ENCODE data around the gene HOXC10. TPM values are rescaled to one million over a fixed set of nuclear protein-coding genes. Genes with fewer than 3 reads are reported as not detected.

HOXC10 gene
- total and polyA plus RNA-seq, 3 experiments from 2014 or later = not detected

- Mint-ChIP-seq H3K4me1 (peaks cover 27 to 42% (median 29%) of the 10 kb centered on the region in 3 donors), H3K36me3 (peaks cover 0 to 2% (median 0%) of the 10 kb centered on the region in 3 donors), H3K27ac (peak overlapping the region in 2 of 8 donors; percentile 24 to 43), H3K9me3 (peaks cover 0 to 12% (median 4%) of the 10 kb centered on the region in 5 donors), H3K4me3 (peak overlapping the region in 4 of 7 donors; percentile 4 to 86 (median 42)), H3K27me3 (peaks cover 81 to 87% of the 10 kb centered on the region in 2 donors)
- Histone ChIP-seq H3K27me3 (ENCODE audit: insufficient read depth, low read length, poor library complexity, severe bottlenecking) (peaks cover 89% of the 10 kb centered on the region), H3K27ac (ENCODE audit: low read depth, low read length) (no peak overlapping the region), H3K9me3 (ENCODE audit: low read length) (no peaks in the 10 kb centered on the region), H3K4me1 (ENCODE audit: insufficient read depth, low read length) (peaks cover 13% of the 10 kb centered on the region), H3K36me3 (ENCODE audit: insufficient read depth, low read length) (no peaks in the 10 kb centered on the region), H3K4me3 (ENCODE audit: low read length) (no peak overlapping the region)
- POLR2A ChIA-PET = no interaction called here
- no peak for DNase-seq
- CTCF ChIA-PET = no interaction called here
These were observed 27.9 kb upstream of the HOXC10 start for GRCh38 chr12:53956914-53957536.

DNA sequence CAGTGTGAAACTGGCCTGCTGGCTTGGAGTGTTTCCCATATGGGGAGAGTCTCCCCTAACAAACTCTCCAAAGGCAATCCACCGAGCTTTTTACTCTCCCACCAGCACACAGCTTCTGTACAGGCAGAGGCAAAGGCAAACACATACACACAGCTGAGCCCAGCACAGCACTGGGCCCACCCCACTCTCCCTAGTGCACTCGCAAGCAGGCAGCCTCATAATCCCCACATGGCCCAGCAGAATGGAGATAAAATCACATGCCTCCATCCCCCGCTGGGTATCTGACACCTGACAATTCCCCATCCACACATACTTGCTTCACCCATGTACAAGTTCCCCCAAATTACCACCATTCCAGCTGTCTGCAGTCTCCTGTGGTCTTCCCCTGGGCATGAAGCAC lies 26.8 kb upstream of the HOXC10 start:
- Histone ChIP-seq H3K9me3 (ENCODE audit: low read length) (no peaks in the 10 kb centered on the region), H3K27ac (ENCODE audit: low read depth, low read length) (no peak overlapping the region), H3K36me3 (ENCODE audit: insufficient read depth, low read length) (no peaks in the 10 kb centered on the region), H3K27me3 (ENCODE audit: insufficient read depth, low read length, poor library complexity, severe bottlenecking) (peaks cover 89% of the 10 kb centered on the region), H3K4me1 (ENCODE audit: insufficient read depth, low read length) (peaks cover 13% of the 10 kb centered on the region), H3K4me3 (ENCODE audit: low read length) (no peak overlapping the region)
- CTCF ChIA-PET = no interaction called here
- Mint-ChIP-seq H3K9me3 (peaks cover 0 to 11% (median 4%) of the 10 kb centered on the region in 5 donors), H3K4me1 (peaks cover 27 to 41% (median 29%) of the 10 kb centered on the region in 3 donors), H3K36me3 (peaks cover 0 to 2% (median 0%) of the 10 kb centered on the region in 3 donors), H3K4me3 (peak overlapping the region in 1 of 7 donors; percentile 45), H3K27me3 (peaks cover 79 to 87% of the 10 kb centered on the region in 2 donors), H3K27ac (peak overlapping the region in 1 of 8 donors; percentile 40)
- POLR2A ChIA-PET = no interaction called here
- DNase-seq = no peak

- H3K27ac ChIP-seq (ENCODE audit: low read depth, low read length) = no peak overlapping the region
- no peaks in the 10 kb centered on the region for H3K36me3 ChIP-seq (ENCODE audit: insufficient read depth, low read length)
- CTCF ChIA-PET = no interaction called here
- H3K4me1 ChIP-seq (ENCODE audit: insufficient read depth, low read length) = peaks cover 14% of the 10 kb centered on the region
- no peak for DNase-seq
- peaks cover 79 to 87% of the 10 kb centered on the region in 2 donors for H3K27me3 Mint-ChIP-seq
- H3K9me3 Mint-ChIP-seq = peaks cover 0 to 4% (median 1%) of the 10 kb centered on the region in 5 donors
- POLR2A ChIA-PET = no interaction called here
- H3K4me3 ChIP-seq (ENCODE audit: low read length) = no peak overlapping the region
- H3K4me1 Mint-ChIP-seq = peaks cover 30 to 46% (median 37%) of the 10 kb centered on the region in 3 donors
- H3K4me3 Mint-ChIP-seq = no peak overlapping the region
- peaks cover 0 to 3% (median 0%) of the 10 kb centered on the region in 3 donors for H3K36me3 Mint-ChIP-seq
- no peaks in the 10 kb centered on the region for H3K9me3 ChIP-seq (ENCODE audit: low read length)
- peak overlapping the region in 1 of 8 donors; percentile 82 for H3K27ac Mint-ChIP-seq
- peaks cover 89% of the 10 kb centered on the region for H3K27me3 ChIP-seq (ENCODE audit: insufficient read depth, low read length, poor library complexity, severe bottlenecking)
These were observed 25.6 kb upstream of the HOXC10 start for GRCh38 chr12:53959314-53959713.

- H3K9me3 ChIP-seq (ENCODE audit: low read length) = no peaks in the 10 kb centered on the region
- POLR2A ChIA-PET = no interaction called here
- H3K36me3 Mint-ChIP-seq = peaks cover 0 to 3% (median 0%) of the 10 kb centered on the region in 3 donors
- no peaks in the 10 kb centered on the region for H3K36me3 ChIP-seq (ENCODE audit: insufficient read depth, low read length)
- no peak overlapping the region for H3K4me3 ChIP-seq (ENCODE audit: low read length)
- H3K4me3 Mint-ChIP-seq = peak overlapping the region in 4 of 7 donors; percentile 1 to 43 (median 6)
- peaks cover 85 to 93% of the 10 kb centered on the region in 2 donors for H3K27me3 Mint-ChIP-seq
- H3K27me3 ChIP-seq (ENCODE audit: insufficient read depth, low read length, poor library complexity, severe bottlenecking) = peaks cover 92% of the 10 kb centered on the region
- peaks cover 25% of the 10 kb centered on the region for H3K4me1 ChIP-seq (ENCODE audit: insufficient read depth, low read length)
- CTCF ChIA-PET = no interaction called here
- peaks cover 0 to 4% (median 1%) of the 10 kb centered on the region in 5 donors for H3K9me3 Mint-ChIP-seq
- H3K4me1 Mint-ChIP-seq = peaks cover 39 to 52% (median 45%) of the 10 kb centered on the region in 3 donors
- peak overlapping the region in 2 of 8 donors; percentile 37 to 82 for H3K27ac Mint-ChIP-seq
- DNase-seq = no peak
- H3K27ac ChIP-seq (ENCODE audit: low read depth, low read length) = no peak overlapping the region
These were observed 24.5 kb upstream of the HOXC10 start for GRCh38 chr12:53960187-53961024.

- peaks cover 0 to 1% (median 0%) of the 10 kb centered on the region in 5 donors for H3K9me3 Mint-ChIP-seq
- peak overlapping the region in 1 of 8 donors; percentile 27 for H3K27ac Mint-ChIP-seq
- peaks cover 0 to 1% (median 0%) of the 10 kb centered on the region in 3 donors for H3K36me3 Mint-ChIP-seq
- no peak overlapping the region for H3K27ac ChIP-seq (ENCODE audit: low read depth, low read length)
- CTCF ChIA-PET = interaction anchor here (1.1 kb wide), 1 partner anchor 25 kb away, joined by 3 read pairs; no protein-coding TSS in a partner anchor
- peaks cover 41 to 52% (median 45%) of the 10 kb centered on the region in 3 donors for H3K4me1 Mint-ChIP-seq
- POLR2A ChIA-PET = no interaction called here
- H3K4me3 Mint-ChIP-seq = peak overlapping the region in 1 of 7 donors; percentile 51
- no peak for DNase-seq
- H3K4me1 ChIP-seq (ENCODE audit: insufficient read depth, low read length) = peaks cover 27% of the 10 kb centered on the region
- H3K4me3 ChIP-seq (ENCODE audit: low read length) = no peak overlapping the region
- no peaks in the 10 kb centered on the region for H3K36me3 ChIP-seq (ENCODE audit: insufficient read depth, low read length)
- peaks cover 92% of the 10 kb centered on the region for H3K27me3 ChIP-seq (ENCODE audit: insufficient read depth, low read length, poor library complexity, severe bottlenecking)
- H3K27me3 Mint-ChIP-seq = peaks cover 84 to 93% of the 10 kb centered on the region in 2 donors
- no peaks in the 10 kb centered on the region for H3K9me3 ChIP-seq (ENCODE audit: low read length)
These were observed 23.8 kb upstream of the HOXC10 start for GRCh38 chr12:53961025-53961761.

DNA sequence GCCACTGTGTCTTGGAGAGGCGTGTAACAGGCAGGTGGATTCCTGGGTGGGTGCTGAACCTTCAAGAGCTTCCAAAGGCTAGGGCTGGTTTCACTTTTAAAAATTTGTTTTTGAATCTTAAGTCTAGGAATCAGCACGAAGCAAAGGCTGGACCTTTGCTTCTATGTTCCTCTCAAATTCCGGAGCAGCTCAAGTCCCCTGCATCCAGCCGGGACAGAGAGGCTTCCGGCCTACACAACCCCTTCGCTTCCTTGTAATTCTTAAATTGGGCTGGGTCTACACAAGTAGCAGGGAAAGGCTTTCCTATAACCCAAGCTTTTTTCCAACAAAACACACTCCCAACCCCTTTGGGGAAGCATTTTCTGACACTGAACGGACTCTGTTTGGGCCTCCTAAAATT lies 21.9 kb upstream of the HOXC10 start:
- no peak for DNase-seq
- no peaks in the 10 kb centered on the region for H3K9me3 ChIP-seq (ENCODE audit: low read length)
- Mint-ChIP-seq H3K9me3 (peaks cover 0 to 1% (median 0%) of the 10 kb centered on the region in 5 donors), H3K36me3 (peaks cover 0 to 1% (median 0%) of the 10 kb centered on the region in 3 donors), H3K4me3 (peak overlapping the region in 1 of 7 donors; percentile 24), H3K27me3 (peaks cover 83 to 93% of the 10 kb centered on the region in 2 donors), H3K4me1 (peaks cover 43 to 48% (median 43%) of the 10 kb centered on the region in 3 donors), H3K27ac (no peak overlapping the region)
- no peak overlapping the region for H3K4me3 ChIP-seq (ENCODE audit: low read length)
- ChIA-PET POLR2A (no interaction called here), CTCF (no interaction called here)
- peaks cover 92% of the 10 kb centered on the region for H3K27me3 ChIP-seq (ENCODE audit: insufficient read depth, low read length, poor library complexity, severe bottlenecking)
- peaks cover 24% of the 10 kb centered on the region for H3K4me1 ChIP-seq (ENCODE audit: insufficient read depth, low read length)
- no peak overlapping the region for H3K27ac ChIP-seq (ENCODE audit: low read depth, low read length)
- H3K36me3 ChIP-seq (ENCODE audit: insufficient read depth, low read length) = no peaks in the 10 kb centered on the region

GRCh38 chr12:53963434-53964314 lies 21.3 kb upstream of the HOXC10 start:
- peaks cover 40 to 53% (median 43%) of the 10 kb centered on the region in 3 donors for H3K4me1 Mint-ChIP-seq
- H3K4me1 ChIP-seq (ENCODE audit: insufficient read depth, low read length) = peaks cover 24% of the 10 kb centered on the region
- ChIA-PET POLR2A (no interaction called here), CTCF (no interaction called here)
- no peaks in the 10 kb centered on the region for H3K36me3 ChIP-seq (ENCODE audit: insufficient read depth, low read length)
- H3K9me3 ChIP-seq (ENCODE audit: low read length) = no peaks in the 10 kb centered on the region
- H3K27me3 Mint-ChIP-seq = peaks cover 83 to 93% of the 10 kb centered on the region in 2 donors
- peak overlapping the region in 6 of 7 donors; percentile 5 to 41 (median 12) for H3K4me3 Mint-ChIP-seq
- peaks cover 0 to 1% (median 0%) of the 10 kb centered on the region in 3 donors for H3K36me3 Mint-ChIP-seq
- DNase-seq = no peak
- H3K9me3 Mint-ChIP-seq = peaks cover 0 to 1% (median 0%) of the 10 kb centered on the region in 5 donors
- H3K27ac Mint-ChIP-seq = peak overlapping the region in 1 of 8 donors; percentile 27
- peaks cover 91% of the 10 kb centered on the region for H3K27me3 ChIP-seq (ENCODE audit: insufficient read depth, low read length, poor library complexity, severe bottlenecking)
- H3K27ac ChIP-seq (ENCODE audit: low read depth, low read length) = no peak overlapping the region
- no peak overlapping the region for H3K4me3 ChIP-seq (ENCODE audit: low read length)
